HT1080 (cell line): ENCODE measurements around the gene PDE10A. TPM values are rescaled to one million over a fixed set of nuclear protein-coding genes. Genes with fewer than 3 reads are reported as not detected.

Experiments
- DNase-seq: peaks from one replicate; pipeline ENCODE4 v3.0.0-alpha.2; 2015; ENCODE audit warnings: low read depth
- total RNA-seq: library from RNA; depleted of rRNA; stranded (reverse); fragments of >200 nt; shearing (Covaris generic); gene quantifications from 2 replicates; pipeline ENCODE4 v1.2.3, GENCODE V29; 2014

Gene PDE10A
- total RNA-seq, 1 experiment from 2014 or later: 4.4 TPM

DNA sequence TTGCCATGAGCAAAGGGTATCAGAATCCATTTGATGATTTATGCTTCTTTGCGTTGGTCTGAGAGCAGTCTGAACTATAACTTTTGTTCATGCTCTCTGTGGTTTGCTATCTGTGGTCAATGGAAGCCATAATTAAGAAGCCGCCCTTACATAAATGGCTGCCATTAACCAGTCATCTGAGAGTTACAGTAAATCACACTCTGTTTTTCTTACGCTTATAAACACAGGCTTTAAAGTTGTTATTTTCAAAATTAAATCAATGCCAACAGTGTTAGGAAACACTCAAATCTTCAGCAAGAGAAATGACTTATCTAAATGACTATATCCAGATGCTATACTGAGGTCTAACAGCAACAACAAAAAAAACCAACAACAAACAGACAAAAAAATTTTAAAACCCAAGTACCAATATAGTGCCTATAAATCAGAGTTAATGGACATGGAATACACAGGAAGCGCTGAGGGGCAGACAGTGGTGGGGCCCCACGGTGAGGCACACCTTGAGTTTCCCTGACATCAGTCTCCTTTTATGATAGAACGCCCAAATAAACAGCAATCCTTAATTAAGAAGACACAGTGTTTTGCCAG lies 245.7 kb downstream of the PDE10A start:
- DNase-seq: no peak

- no peak for DNase-seq
These were observed 258.3 kb downstream of the PDE10A start for GRCh38 chr6:165404697-165405096.

DNA sequence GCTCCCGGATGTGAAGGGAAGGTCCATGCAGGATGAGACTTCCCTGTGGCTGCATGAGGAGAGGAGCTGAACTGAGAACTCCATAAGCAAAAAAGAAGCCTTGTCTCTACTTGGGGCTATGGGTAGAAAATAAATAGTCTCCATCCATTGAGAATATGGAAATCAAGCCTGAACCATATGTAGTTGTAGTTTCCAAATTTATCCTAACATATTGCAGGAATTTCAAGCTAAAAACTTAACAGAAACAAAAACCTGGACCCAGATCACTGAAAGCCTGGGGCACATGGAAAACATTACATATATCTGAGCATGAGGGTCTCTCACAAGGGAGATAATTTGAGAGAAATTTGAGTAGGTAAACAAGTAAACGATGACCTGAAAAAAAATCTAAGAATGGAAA lies 258.7 kb downstream of the PDE10A start:
- DNase-seq: no peak

DNA sequence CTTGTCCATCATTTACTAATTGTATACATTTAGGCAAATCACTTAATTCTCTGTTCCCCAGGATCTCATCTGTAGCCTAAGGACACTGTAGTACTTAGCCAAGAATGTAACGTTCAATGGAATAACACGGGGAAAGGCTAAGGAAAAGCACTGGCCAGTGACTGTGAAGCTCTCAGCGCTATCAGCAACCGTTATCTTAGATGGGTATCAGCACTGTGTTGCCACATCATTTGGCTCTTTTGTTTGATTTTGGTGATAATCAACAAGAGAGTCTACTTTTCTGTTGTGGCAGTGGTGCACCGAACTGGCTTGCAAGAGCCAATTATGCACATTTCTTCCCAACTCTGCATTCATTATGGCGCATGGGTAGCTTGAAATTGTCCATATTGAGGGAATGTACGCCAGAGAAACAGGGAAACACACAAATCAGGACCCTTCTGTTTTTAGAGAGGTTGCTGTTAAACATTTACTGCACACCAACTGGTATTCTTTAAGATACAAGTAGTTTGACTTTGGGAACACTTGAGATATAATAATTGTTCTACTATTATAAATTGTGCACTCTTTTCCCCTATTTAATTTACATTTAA lies 259.9 kb downstream of the PDE10A start:
- DNase-seq: no peak

GRCh38 chr6:165401092-165401491 lies 261.9 kb downstream of the PDE10A start:
- no peak for DNase-seq

- DNase-seq: no peak
These were observed 272.6 kb downstream of the PDE10A start for GRCh38 chr6:165390475-165390874.

GRCh38 chr6:165389534-165389933 lies 273.5 kb downstream of the PDE10A start:
- no peak for DNase-seq

- DNase-seq: no peak
These were observed 279.7 kb downstream of the PDE10A start for GRCh38 chr6:165383323-165383722.

DNA sequence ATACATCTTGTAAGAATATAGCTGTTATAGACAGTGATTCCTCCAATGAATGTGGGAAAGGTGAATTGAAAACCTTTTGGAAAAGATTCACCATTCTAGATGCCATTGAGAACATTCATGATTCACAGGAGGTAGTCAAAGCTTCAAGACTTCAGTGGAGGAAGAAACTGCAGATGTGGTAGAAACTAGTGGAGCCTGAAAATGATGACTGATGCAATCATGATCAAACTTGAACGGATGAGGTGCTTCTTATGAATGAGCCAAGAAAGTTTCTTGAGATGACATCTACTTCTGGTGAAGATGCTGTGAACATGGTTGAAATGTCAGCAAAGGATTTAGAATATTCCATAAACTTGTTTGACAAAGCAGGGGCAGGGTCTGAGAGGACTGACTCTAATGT lies 286.9 kb downstream of the PDE10A start:
- no peak for DNase-seq

GRCh38 chr6:165365371-165365770 lies 297.7 kb downstream of the PDE10A start:
- no peak for DNase-seq

GRCh38 chr6:165345700-165346099 lies 317.3 kb downstream of the PDE10A start:
- no peak for DNase-seq

DNA sequence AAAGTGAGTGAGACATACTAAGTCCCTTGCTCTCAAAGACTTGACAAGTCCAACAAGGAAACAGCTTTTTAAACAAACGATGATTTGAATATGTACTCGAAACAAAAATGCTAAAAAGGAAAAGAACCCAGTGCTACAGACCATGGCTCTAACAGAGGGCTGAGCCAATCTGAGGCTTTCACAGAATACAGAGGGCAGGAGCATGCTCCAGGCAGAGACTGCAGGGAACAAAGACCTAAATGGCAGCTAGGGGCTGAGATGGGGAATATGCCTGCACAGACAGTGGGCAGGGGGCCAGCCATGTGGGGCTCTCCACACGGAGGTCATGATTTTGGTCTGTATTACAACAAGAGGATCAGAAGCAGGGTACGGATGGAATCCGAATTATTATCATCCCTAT lies 322.5 kb downstream of the PDE10A start:
- DNase-seq: no peak

DNA sequence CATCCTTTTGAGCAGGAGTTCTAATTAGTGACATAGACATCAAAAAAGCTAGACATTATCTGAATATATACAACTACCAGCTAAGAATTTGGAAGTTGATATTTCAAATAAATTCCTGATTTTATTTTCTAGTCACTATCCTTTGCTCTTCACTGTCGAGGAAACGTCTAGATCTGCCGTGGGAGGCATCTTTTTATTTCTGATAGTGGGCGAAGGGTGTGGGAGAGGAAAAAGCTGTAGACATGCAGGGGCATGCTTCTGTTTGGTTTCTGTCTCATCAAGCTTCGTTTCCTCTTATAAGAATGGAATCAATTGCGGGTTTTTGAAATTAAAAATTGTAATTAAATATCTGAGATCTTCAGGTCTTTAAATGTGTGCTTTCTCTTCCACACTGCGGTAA lies 337.4 kb downstream of the PDE10A start:
- no peak for DNase-seq

DNA sequence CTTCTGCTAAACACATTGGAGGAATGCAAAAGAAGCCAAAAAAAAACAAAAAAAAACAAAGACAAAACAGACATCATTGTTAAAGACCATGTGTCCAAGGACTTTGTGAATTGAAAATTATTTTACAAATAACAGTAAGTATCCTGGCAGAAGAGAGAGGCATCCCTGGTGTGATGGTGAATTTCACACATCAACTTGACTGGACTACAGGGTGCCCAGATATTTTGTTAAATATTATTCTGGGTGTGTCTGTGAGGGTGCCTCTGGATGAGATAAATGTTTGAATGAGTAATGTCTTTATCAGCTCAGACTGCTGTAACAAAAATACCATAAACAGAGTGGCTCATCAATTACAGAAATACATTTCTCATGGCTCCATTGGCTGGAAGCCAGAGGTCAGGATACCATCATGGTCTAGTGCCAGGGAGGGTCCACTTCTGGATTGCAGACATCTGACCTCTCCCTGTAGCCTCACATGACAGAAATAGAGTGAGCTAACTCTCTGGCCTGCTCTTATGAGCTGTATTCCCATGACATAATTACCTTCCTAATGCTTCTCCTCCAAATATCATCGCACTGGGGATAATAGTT lies 341.4 kb downstream of the PDE10A start:
- no peak for DNase-seq

DNA sequence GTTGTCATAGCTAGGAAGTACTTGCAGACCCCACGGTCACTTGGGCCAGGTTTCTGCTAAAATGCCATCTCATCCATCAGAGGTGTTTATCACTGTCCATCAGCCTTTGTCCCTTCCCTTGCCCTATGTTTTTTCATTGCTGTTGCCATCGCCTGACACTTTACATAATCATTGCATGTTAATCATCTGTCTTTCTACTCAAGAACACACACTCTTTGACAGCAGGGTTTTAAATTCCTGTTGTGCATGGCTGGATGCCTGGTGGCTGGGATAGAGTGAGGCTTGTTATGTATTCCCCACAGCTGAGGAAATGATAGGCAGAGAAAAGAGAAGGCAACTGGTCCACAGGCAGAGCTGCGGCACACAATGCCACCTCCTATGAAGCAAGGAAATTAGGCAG lies 341.9 kb downstream of the PDE10A start:
- no peak for DNase-seq

DNA sequence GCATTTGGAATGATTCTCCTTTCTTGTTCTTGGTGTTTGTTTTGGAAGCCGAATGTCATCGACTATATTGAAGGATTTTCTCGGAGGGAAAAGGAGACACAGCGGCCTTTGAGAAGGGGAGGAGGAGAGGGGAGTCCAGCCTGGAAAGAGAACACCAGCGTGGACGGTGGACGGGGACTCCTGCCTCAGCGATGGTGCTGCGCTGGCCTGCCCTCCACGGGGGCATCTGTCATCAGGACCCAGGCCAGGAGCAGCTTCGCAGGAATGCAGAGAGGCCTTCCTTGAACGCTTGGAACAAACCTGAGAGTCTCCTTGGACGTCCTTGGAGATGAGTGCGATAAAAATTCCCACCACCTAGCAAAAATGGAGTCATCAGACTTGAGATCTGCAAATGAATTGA lies 345.3 kb downstream of the PDE10A start:
- no peak for DNase-seq

- peak; percentile 83 for DNase-seq
These were observed 353.9 kb downstream of the PDE10A start, which contains the start of gene C6orf118 for GRCh38 chr6:165308926-165309731. Gene C6orf118 (minus strand): TSS chr6:165309605. CDS start chr6:165309586, 19 bp downstream.

GRCh38 chr6:165306955-165307354 lies 356.1 kb downstream of the PDE10A start:
- DNase-seq: no peak

GRCh38 chr6:165301372-165302246 lies 361.4 kb downstream of the PDE10A start:
- no peak for DNase-seq

DNA sequence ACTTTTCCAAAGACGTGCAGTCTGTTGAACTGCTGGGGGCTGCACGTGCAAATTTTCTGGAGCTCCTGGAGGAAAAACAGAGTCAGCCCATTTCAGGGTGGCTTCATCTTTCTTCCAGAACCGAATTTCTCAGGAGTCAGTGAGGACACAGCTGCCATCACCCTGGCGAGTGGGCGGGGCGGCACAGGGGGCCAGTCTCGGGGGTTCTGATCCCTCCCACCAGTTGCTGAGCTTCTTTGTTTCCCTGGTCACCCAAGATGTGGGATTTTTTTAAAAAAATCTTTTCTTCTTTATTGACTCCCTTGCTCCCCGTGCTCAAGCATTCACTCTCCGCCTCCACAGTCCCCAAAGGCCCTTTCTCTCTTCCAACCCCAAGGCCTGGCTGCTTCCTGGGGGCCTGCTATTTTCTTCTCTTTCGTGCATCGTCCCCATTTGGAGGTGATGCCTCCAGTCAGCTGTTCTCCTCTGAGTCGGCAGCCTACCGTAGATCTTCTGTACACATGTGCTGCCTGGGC lies 362.6 kb downstream of the PDE10A start:
- DNase-seq: no peak

DNA sequence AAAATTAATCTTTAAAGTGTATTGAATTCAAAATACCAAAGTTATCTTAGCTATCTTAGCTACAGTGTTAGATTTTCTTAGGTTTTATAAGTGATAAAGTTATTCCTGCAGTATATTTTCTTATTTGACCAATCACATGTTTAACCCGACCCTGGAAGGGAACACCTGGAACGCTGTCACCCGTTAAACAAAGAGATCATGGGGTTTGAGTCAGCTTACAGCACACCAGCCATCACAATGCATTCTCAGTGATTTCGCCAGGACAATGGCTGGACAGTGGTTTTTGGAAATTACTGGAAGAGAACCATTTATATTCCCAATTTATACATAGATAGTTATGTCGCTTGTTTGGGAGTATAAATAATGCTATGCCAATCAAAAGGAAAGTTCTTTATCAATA lies 364.2 kb downstream of the PDE10A start:
- DNase-seq: no peak
